Peyer's patch (tissue), 4 donors: Measurements from ENCODE around the gene MMP24. TPM values are rescaled to one million over a fixed set of nuclear protein-coding genes. Genes with fewer than 3 reads are reported as not detected.

ENCODE experiments used
- DNase-seq, 3 donors: peaks; one replicate each; pipeline ENCODE4 v3.0.0-alpha.2; 2017 to 2019
- H3K27ac ChIP-seq, 4 donors: fragments of 200-600 bp; sonication (generic); one replicate each; pipeline ENCODE4 v1.5.1; 2016 to 2019
- H3K27me3 ChIP-seq, 2 donors: fragments of 200-600 bp; sonication (generic); one replicate each; pipeline ENCODE4 v1.5.1; 2019
- H3K36me3 ChIP-seq, 3 donors: fragments of 200-600 bp; sonication (generic); one replicate each; pipeline ENCODE4 v1.5.1; 2016 to 2019
- H3K4me1 ChIP-seq, 4 donors: fragments of 200-600 bp; sonication (generic); one replicate each; pipeline ENCODE4 v1.5.1; 2016 to 2019
- H3K4me3 ChIP-seq, 4 donors: fragments of 200-600 bp; sonication (generic); 1 replicate in 3 of 4; 2 replicates in 1 of 4; pipeline ENCODE4 v1.5.1; 2016 to 2019; ENCODE audit warnings: mild to moderate bottlenecking in 1 of 4
- H3K9me3 ChIP-seq, 4 donors: fragments of 200-600 bp; sonication (generic); one replicate each; pipeline ENCODE4 v1.5.1; 2016 to 2019; ENCODE audit warnings: mild to moderate bottlenecking in 1 of 4
- CTCF ChIP-seq, 6 experiments: fragments of 450-650 bp in 4 of 6; fragments of 200-600 bp in 2 of 6; sonication (generic) in 1 of 6; IDR thresholded peaks; one replicate each; pipeline ENCODE4 v1.5.1; 2017 to 2019; ENCODE audit warnings: antibody characterized with exemption in 6 of 6, mild to moderate bottlenecking in 3 of 6, moderate library complexity in 1 of 6
- POLR2A ChIP-seq, 2 donors: fragments of 450-650 bp; IDR thresholded peaks; one replicate each; pipeline ENCODE4 v1.5.1; 2017; ENCODE audit warnings: antibody characterized with exemption in 2 of 2, mild to moderate bottlenecking in 2 of 2, moderate library complexity in 2 of 2
- total RNA-seq, 4 donors: library from RNA; depleted of rRNA; stranded (reverse); fragments of >200 nt; gene quantifications; one replicate each; pipeline ENCODE4 v1.1.0, GENCODE V29; 2016

The MMP24 gene
- total RNA-seq, 4 donors from 2014 or later = 0.70 to 2.7 (median 1.3) TPM; not detected in 1

DNA sequence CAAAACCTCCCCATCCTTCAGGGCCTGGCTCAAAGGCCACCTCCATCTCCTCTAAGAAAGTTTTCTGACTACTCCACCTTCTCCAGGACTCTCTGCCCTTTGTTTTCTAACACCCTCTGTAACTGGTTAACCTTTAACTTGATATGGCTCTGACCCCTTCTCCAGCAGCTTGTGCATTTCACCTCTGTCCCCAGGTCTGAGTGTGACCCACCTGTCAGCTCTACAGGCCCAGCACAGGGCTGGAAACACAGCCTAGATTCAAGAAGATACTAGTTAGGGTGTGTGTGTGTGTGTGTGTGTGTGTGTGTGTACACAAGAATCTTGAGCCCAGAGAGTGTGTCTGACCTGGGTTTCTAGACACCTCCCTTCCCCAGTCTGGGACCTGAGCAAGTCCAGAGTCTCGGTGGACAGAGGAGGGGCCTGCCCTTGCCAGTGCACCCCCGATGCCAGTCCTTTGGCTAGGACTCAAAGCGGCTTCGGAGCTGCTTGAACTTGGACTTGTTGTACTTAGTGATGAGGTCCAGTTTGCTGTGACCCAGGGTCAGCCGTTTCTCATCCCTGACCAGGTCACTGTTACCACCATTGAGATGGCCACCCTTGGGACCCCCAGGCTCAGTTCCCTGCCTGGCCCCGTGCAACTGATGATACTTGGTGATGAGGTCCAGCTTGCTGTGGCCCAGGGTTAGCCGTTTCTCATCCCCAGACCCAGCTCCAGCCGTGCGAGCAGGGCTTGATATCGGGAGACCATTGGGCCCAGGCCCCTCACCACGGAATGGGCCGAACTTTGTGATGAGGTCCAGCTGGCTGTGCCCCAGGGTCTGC lies 59.8 kb downstream of the MMP24 start:
- no peak overlapping the region for H3K4me3 ChIP-seq
- no peak for DNase-seq
- TF ChIP-seq POLR2A (IDR thresholded peaks at IDR 0.05) (no peak), CTCF (IDR thresholded peaks at IDR 0.05) (no peak)
- peaks cover 5 to 27% (median 14%) of the 10 kb centered on the region in 4 donors for H3K4me1 ChIP-seq
- peaks cover 0 to 4% (median 0%) of the 10 kb centered on the region in 3 donors for H3K36me3 ChIP-seq
- no peaks in the 10 kb centered on the region for H3K9me3 ChIP-seq
- H3K27me3 ChIP-seq = no peaks in the 10 kb centered on the region
- H3K27ac ChIP-seq = peak overlapping the region in 2 of 4 donors; percentile 43 to 90

DNA sequence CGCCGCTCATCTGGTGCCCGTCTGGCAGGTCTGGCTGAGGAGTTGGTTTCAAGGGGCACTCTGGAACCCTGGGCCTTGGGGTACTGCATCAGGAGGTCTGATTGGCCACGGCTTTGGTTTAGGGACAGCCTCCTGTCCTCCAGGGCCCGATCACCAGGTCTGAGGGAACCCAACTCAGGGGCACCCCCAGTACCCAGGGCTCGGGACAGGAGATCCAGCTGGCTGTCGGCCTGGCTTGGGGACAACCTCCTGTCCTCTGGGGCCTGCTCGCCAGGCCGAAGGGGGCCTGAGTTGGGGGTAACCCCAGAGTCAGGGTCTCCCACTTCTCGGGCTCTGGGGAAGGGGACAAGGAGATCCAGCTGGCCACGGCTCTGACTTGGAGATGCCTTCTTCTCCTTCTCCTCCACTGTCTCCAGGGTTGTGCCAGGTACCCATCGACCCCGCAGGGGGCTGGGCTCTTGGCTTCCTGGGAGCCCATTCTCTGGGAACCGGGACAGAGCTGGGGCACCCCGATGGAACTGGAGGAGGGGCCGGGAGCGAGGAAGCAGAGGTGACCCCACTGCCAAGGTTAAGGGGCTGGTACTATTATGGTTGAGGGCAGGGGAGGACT lies 60.5 kb downstream of the MMP24 start:
- H3K9me3 ChIP-seq = no peaks in the 10 kb centered on the region
- TF ChIP-seq POLR2A (IDR thresholded peaks at IDR 0.05) = no peak
- no peak for TF ChIP-seq CTCF (IDR thresholded peaks at IDR 0.05)
- peaks cover 0 to 3% (median 0%) of the 10 kb centered on the region in 3 donors for H3K36me3 ChIP-seq
- H3K27me3 ChIP-seq = no peaks in the 10 kb centered on the region
- H3K4me1 ChIP-seq = peaks cover 5 to 27% (median 14%) of the 10 kb centered on the region in 4 donors
- no peak for DNase-seq
- H3K4me3 ChIP-seq = no peak overlapping the region
- H3K27ac ChIP-seq = peak overlapping the region in 1 of 4 donors; percentile 90

DNA sequence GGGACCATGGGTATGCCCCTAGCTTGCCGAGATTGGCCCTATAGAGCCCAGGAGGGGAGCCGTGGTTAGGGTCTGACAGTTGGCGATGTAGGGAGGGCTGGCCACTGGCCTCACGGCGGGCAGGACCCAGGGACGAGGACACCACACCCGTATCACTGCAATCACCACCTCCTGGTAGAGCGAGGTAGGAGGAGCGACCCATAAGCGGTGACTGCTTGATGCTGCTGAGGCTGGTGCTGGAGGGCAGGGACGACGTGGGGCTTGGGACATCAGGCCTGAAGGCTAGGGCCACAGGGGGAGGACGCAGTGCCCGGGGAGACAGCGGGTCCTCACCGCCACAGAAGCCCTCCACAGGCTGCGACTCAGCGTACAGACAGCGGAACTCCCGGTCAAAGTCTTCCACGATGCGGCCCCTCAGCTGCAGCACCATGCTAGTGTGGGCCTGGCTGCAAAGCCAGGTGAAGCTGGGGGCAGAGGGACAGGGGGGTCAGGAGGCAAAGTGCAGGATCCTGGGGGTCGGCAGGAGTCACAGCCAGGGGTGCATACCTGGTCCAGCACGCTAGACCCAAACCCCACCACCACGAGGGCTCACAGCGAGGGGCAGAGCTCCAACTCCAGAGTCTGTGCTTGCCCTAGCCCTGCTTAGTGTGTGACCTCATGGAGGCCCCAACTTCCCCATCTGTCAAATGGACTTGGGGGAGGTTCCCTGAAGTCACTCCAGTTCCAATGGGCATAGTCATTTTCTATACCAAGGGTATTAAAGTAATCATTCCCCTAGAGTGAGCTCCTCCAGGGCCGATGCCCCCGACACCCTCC lies 61.2 kb downstream of the MMP24 start:
- TF ChIP-seq POLR2A (IDR thresholded peaks at IDR 0.05) (no peak), CTCF (IDR thresholded peaks at IDR 0.05) (no peak)
- H3K4me1 ChIP-seq = peaks cover 5 to 19% (median 13%) of the 10 kb centered on the region in 4 donors
- DNase-seq = no peak
- no peaks in the 10 kb centered on the region for H3K27me3 ChIP-seq
- H3K9me3 ChIP-seq = no peaks in the 10 kb centered on the region
- H3K27ac ChIP-seq = no peak overlapping the region
- no peak overlapping the region for H3K4me3 ChIP-seq
- no peaks in the 10 kb centered on the region for H3K36me3 ChIP-seq

DNA sequence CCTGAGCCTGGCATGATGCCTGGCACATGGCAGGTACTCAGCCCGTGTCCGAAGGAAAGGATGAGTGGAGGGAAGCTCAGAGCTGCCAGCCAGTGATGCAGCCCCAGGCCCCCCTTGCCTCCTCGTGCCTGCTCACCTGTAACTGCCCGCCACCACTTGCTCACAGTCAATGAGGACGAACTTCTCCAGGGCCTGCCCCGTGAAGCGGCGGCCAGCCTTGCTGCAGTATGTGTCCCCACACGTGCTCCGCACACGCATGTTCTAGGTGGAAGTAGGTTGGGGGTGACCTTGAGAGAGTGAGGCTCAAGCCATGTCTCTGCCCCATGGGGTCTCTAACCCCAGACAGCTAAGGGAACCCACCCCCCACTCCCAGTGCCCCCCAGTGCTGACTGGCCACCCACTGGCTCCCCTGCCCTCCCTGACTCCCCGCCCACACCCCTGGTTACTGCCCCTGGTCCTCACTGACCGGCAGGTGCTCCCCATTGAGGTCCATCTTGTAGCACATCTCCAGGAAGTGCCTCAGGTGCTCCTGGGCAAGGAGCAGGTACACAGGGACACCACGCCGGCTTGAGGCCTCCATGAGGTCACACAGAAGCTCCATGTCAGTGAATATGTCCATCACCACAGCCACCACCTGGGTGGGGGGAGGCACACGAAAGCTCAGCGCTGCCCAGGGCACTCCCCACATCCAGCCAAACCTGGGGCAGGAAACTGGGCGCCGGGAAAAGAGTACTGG lies 62.0 kb downstream of the MMP24 start:
- H3K4me3 ChIP-seq = no peak overlapping the region
- H3K4me1 ChIP-seq = peaks cover 5 to 12% (median 8%) of the 10 kb centered on the region in 4 donors
- H3K27me3 ChIP-seq = no peaks in the 10 kb centered on the region
- H3K36me3 ChIP-seq = no peaks in the 10 kb centered on the region
- no peak overlapping the region for H3K27ac ChIP-seq
- TF ChIP-seq CTCF (IDR thresholded peaks at IDR 0.05) = no peak
- no peak for TF ChIP-seq POLR2A (IDR thresholded peaks at IDR 0.05)
- no peak for DNase-seq
- no peaks in the 10 kb centered on the region for H3K9me3 ChIP-seq
